SK-N-SH (cell line): ENCODE data around the gene MLYCD. TPM values are rescaled to one million over a fixed set of nuclear protein-coding genes. Genes with fewer than 3 reads are reported as not detected.

Experiments
- CTCF ChIA-PET: fragments of 300-600, 350-600 bp; formaldehyde crosslinking; extraction: SDS; loops from one replicate; lab custom pipeline; 2021; lab: Yijun Ruan, JAX
- POLR2A ChIA-PET: fragments of 350-600 bp; sonication (Branson Sonifier 250); formaldehyde crosslinking; extraction: SDS; loops from one replicate; lab custom pipeline; 2020; ENCODE audit warnings: antibody characterized with exemption, inconsistent platforms; lab: Yijun Ruan, JAX
- DNase-seq: peaks from one replicate; pipeline ENCODE4 v3.0.0; 2012
- H2AFZ ChIP-seq: fragments of 200-600 bp; sonication (generic); 2 replicates; pipeline ENCODE4 v1.8.1; 2016; ENCODE audit warnings: antibody characterized with exemption, mild to moderate bottlenecking, low read depth
- H3F3A ChIP-seq: fragments of 200-600 bp; sonication (generic); replicated peaks from 2 replicates; pipeline ENCODE3; 2016; ENCODE audit warnings: antibody characterized with exemption, mild to moderate bottlenecking; ENCODE audit not compliant: insufficient read depth
- H3K27ac ChIP-seq, 2 experiments: fragments of 200-500 bp in 1 of 2; fragments of 200-600 bp in 1 of 2; sonication (Bioruptor generic) in 1 of 2; sonication (generic), shearing (Covaris generic) in 1 of 2; 2 replicates each; pipeline versions ENCODE4 v1.5.1 to v1.6.1; 2014 to 2016; ENCODE audit warnings: low read depth in 2 of 2, inconsistent platforms in 1 of 2, low read length in 1 of 2, mild to moderate bottlenecking in 1 of 2, mixed read lengths in 1 of 2
- H3K27me3 ChIP-seq: fragments of 200-600 bp; sonication (generic), shearing (Covaris generic); 2 replicates; pipeline ENCODE4 v1.6.1; 2016; ENCODE audit warnings: mixed run types; ENCODE audit not compliant: insufficient read depth
- H3K36me3 ChIP-seq, 2 experiments: fragments of 200-500 bp in 1 of 2; fragments of 200-600 bp in 1 of 2; sonication (Bioruptor generic) in 1 of 2; sonication (generic) in 1 of 2; replicated peaks in 1 of 2; 2 replicates each; pipeline versions ENCODE3 to v1.5.1; 2014 to 2016; ENCODE audit warnings: low read length in 1 of 2, mild to moderate bottlenecking in 1 of 2; ENCODE audit not compliant: insufficient read depth in 2 of 2, control insufficient read depth in 1 of 2
- H3K4me1 ChIP-seq, 2 experiments: fragments of 200-500 bp in 1 of 2; fragments of 200-600 bp in 1 of 2; sonication (Bioruptor generic) in 1 of 2; sonication (generic), shearing (Covaris generic) in 1 of 2; 2 replicates each; pipeline versions ENCODE4 v1.5.1 to v1.6.1; 2014 to 2016; ENCODE audit warnings: low read depth in 1 of 2, low read length in 1 of 2, mixed run types in 1 of 2; ENCODE audit not compliant: insufficient read depth in 2 of 2, control insufficient read depth in 1 of 2
- H3K4me2 ChIP-seq: fragments of 200-600 bp; sonication (generic), shearing (Covaris generic); 2 replicates; pipeline ENCODE4 v1.6.1; 2017; ENCODE audit warnings: mixed run types
- H3K4me3 ChIP-seq, 2 experiments: fragments of 200-500 bp in 1 of 2; fragments of 200-600 bp in 1 of 2; sonication (Bioruptor generic) in 1 of 2; sonication (generic), shearing (Covaris generic) in 1 of 2; 2 replicates each; pipeline versions ENCODE4 v1.5.1 to v1.8.1; 2014 to 2016; ENCODE audit warnings: low read depth in 2 of 2, inconsistent platforms in 1 of 2, low read length in 1 of 2, mild to moderate bottlenecking in 1 of 2, mixed read lengths in 1 of 2, moderate library complexity in 1 of 2
- H3K79me2 ChIP-seq: fragments of 200-600 bp; sonication (generic); 2 replicates; pipeline ENCODE4 v1.8.1; 2017; ENCODE audit warnings: mild to moderate bottlenecking; ENCODE audit not compliant: insufficient read depth
- H3K9ac ChIP-seq: fragments of 200-600 bp; sonication (generic); 2 replicates; pipeline ENCODE4 v1.6.1; 2017; ENCODE audit warnings: mixed run types
- H3K9me2 ChIP-seq: fragments of 200-600 bp; sonication (generic); 2 replicates; pipeline ENCODE4 v1.6.1; 2017; ENCODE audit warnings: mixed run types
- H3K9me3 ChIP-seq: fragments of 200-600 bp; sonication (generic); 2 replicates; pipeline ENCODE4 v1.6.1; 2017; ENCODE audit warnings: mixed run types, mild to moderate bottlenecking, moderate library complexity
- H4K20me1 ChIP-seq: fragments of 200-600 bp; sonication (generic); 2 replicates; pipeline ENCODE4 v1.6.1; 2017; ENCODE audit warnings: mild to moderate bottlenecking, mixed run types; ENCODE audit not compliant: insufficient read depth
- CHD2 ChIP-seq: fragments of 150-350 bp; IDR thresholded peaks from 2 replicates; pipeline ENCODE4 v1.6.1; 2018; ENCODE audit warnings: low read length; ENCODE audit not compliant: partially characterized antibody
- EZH2phosphoT487 ChIP-seq: fragments of 200-600 bp; sonication (generic); IDR thresholded peaks from 2 replicates; pipeline ENCODE4 v1.6.1; 2017; ENCODE audit warnings: low read depth, mixed run types, mild to moderate bottlenecking, antibody characterized with exemption, moderate library complexity, borderline replicate concordance
- FOSL2 ChIP-seq: IDR thresholded peaks from 2 replicates; pipeline ENCODE4 v1.4.0; 2012; ENCODE audit warnings: low read depth, mild to moderate bottlenecking, moderate library complexity, borderline replicate concordance
- FOXJ3 ChIP-seq: sonication (generic); formaldehyde crosslinking; IDR thresholded peaks from 2 replicates; pipeline ENCODE4 v1.5.1; 2020; ENCODE audit warnings: mild to moderate bottlenecking, missing genetic modification reagents
- FOXM1 ChIP-seq: IDR thresholded peaks from 2 replicates; pipeline ENCODE4 v1.4.0; 2012; ENCODE audit warnings: low read depth, mild to moderate bottlenecking
- GATA2 ChIP-seq: sonication (generic); formaldehyde crosslinking; IDR thresholded peaks from 2 replicates; pipeline ENCODE4 v1.5.0; 2020; ENCODE audit warnings: mild to moderate bottlenecking, missing genetic modification reagents
- MAX ChIP-seq: IDR thresholded peaks from 2 replicates; pipeline ENCODE4 v1.4.0; 2012; ENCODE audit warnings: low read depth
- MEF2A ChIP-seq: IDR thresholded peaks from 2 replicates; pipeline ENCODE4 v1.4.0; 2012; ENCODE audit warnings: low read depth, borderline replicate concordance
- MXI1 ChIP-seq: IDR thresholded peaks from 2 replicates; pipeline ENCODE4 v1.6.1; 2012; ENCODE audit warnings: mild to moderate bottlenecking, low read depth, low read length, improper control_type of control experiment
- NFIC ChIP-seq: IDR thresholded peaks from 2 replicates; pipeline ENCODE4 v1.4.0; 2012; ENCODE audit warnings: borderline replicate concordance
- RAD21 ChIP-seq: IDR thresholded peaks from 2 replicates; pipeline ENCODE4 v1.6.1; 2012; ENCODE audit warnings: mild to moderate bottlenecking, low read length
- SIN3A ChIP-seq: IDR thresholded peaks from 2 replicates; pipeline ENCODE4 v1.6.1; 2012; ENCODE audit warnings: low read depth, mild to moderate bottlenecking, low read length, moderate library complexity, borderline replicate concordance
- SMC3 ChIP-seq: IDR thresholded peaks from 2 replicates; pipeline ENCODE4 v1.6.1; 2012; ENCODE audit warnings: low read depth, low read length, improper control_type of control experiment
- TAF1 ChIP-seq: IDR thresholded peaks from 2 replicates; pipeline ENCODE4 v1.6.1; 2012; ENCODE audit warnings: low read depth, mild to moderate bottlenecking, low read length, moderate library complexity, borderline replicate concordance
- TEAD4 ChIP-seq: IDR thresholded peaks from 2 replicates; pipeline ENCODE4 v1.4.0; 2012; ENCODE audit warnings: mild to moderate bottlenecking, borderline replicate concordance; ENCODE audit not compliant: insufficient read depth
- WGBS: methylation state at CpG from one replicate; pipeline ENCODE4 v1.1.6; 2017; ENCODE audit warnings: low lambda C conversion rate; 5-methylcytosine and 5-hydroxymethylcytosine counted together
- polyA plus RNA-seq, 3 experiments: library from polyadenylated mRNA; depleted of rRNA; stranded (reverse); fragments of >200 nt; gene quantifications; 2 replicates each; pipeline ENCODE4 v1.2.3, GENCODE V29; 2012
- TF ChIP-seq, protein P1 (sequence below): IDR thresholded peaks from 2 replicates; pipeline ENCODE4; 2012
- TF ChIP-seq, protein P2 (sequence below): IDR thresholded peaks from 2 replicates; pipeline ENCODE4 v1.4.0; 2012; ENCODE audit warnings: low read depth, borderline replicate concordance
- TF ChIP-seq, protein P3 (sequence below): fragments of 200-600 bp; sonication (generic); IDR thresholded peaks from 2 replicates; pipeline ENCODE4 v1.6.1; 2017; ENCODE audit warnings: antibody characterized with exemption, mild to moderate bottlenecking, moderate library complexity

MLYCD gene
- polyA plus RNA-seq, 1 of the 3 experiments (the other 2 are of a cell fraction), result 2.4 TPM

DNA sequence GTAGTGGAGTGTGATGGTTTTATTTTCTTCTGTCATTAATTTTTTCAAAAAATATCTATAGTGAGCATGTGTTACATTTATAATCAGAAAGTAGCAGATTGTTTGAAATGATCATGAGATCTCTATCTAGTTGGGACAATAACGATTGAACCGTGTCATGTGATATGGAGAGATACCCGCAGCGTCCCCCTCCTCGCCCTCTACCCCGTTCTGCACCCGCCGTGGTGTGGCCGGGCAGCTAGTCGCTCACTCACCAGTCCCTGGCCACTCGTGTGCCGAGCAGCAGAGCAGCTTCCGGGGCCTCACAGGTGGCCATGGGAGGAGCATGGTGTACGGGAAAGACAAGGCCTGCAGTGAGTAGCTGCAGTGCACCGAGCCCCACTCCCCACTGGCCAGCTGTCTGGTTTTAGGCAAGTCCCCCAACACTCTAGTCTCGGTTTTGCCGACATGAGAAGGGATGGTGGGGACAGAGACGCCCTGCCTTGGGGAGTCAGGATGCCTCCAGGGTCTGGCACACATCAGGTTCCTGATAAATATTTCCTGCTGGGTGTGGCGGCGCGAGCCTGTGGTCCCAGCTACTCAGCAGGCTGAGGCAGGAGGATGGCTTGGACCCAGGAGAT is 15.3 kb downstream of the MLYCD start:
- Histone ChIP-seq H3K4me2 (no peak overlapping the region), H3K4me3 (no peak overlapping the region)
- WGBS, result 92% methylated on average over 16 of the region's 21 CpGs
- no peak for TF ChIP-seq MEF2A
- no peak for TF ChIP-seq TEAD4
- TF ChIP-seq SIN3A, result no peak
- TF ChIP-seq EZH2phosphoT487, result no peak
- no peak for TF ChIP-seq FOXM1
- no peak for TF ChIP-seq GATA2
- no peak for TF ChIP-seq CHD2
- TF ChIP-seq FOXJ3 (CRISPR knock-in tag), result no peak
- TF ChIP-seq MAX, result no peak
- no peak for TF ChIP-seq NFIC
- TF ChIP-seq, all 33 proteins: peak for 0
- H3K4me1 ChIP-seq, result no peaks in the 10 kb centered on the region
- H2AFZ ChIP-seq, result no peak overlapping the region
- ChIA-PET POLR2A (no interaction called here), CTCF (interaction anchor here (0.7 to 3.9 kb wide), 3 partner anchors 12 to 151 kb away, joined by 3 to 16 read pairs (median 5); no protein-coding TSS in a partner anchor)
- no peaks in the 10 kb centered on the region for H3K9me2 ChIP-seq
- peaks cover 8 to 60% of the 10 kb centered on the region in 2 experiments for H3K36me3 ChIP-seq
- no peaks in the 10 kb centered on the region for H4K20me1 ChIP-seq
- no peaks in the 10 kb centered on the region for H3F3A ChIP-seq
- H3K9ac ChIP-seq, result no peak overlapping the region
- H3K79me2 ChIP-seq, result no peaks in the 10 kb centered on the region
- H3K27me3 ChIP-seq, result no peaks in the 10 kb centered on the region
- DNase-seq, result no peak
- no peaks in the 10 kb centered on the region for H3K9me3 ChIP-seq
- no peak overlapping the region for H3K27ac ChIP-seq

DNA sequence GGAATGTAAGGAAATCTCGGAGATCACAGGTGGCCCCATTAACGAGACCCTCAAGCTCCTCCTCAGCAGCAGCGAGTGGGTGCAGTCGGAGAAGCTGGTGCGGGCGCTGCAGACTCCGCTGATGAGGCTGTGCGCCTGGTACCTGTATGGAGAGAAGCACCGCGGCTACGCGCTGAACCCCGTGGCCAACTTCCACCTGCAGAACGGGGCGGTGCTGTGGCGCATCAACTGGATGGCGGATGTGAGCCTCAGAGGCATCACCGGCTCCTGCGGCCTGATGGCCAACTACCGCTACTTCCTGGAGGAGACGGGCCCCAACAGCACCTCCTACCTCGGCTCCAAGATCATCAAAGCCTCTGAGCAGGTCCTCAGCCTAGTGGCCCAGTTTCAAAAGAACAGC is 16.2 kb downstream of the MLYCD start:
- Histone ChIP-seq H3K4me2 (no peak overlapping the region), H3K4me3 (no peak overlapping the region), H4K20me1 (no peaks in the 10 kb centered on the region), H3K9me3 (no peaks in the 10 kb centered on the region), H3K27ac (no peak overlapping the region), H2AFZ (no peak overlapping the region), H3K9ac (no peak overlapping the region), H3F3A (no peaks in the 10 kb centered on the region), H3K79me2 (no peaks in the 10 kb centered on the region), H3K27me3 (no peaks in the 10 kb centered on the region), H3K9me2 (no peaks in the 10 kb centered on the region), H3K4me1 (no peaks in the 10 kb centered on the region), H3K36me3 (peaks cover 6 to 60% of the 10 kb centered on the region in 2 experiments)
- ChIA-PET CTCF (interaction anchor here (1.1 to 3.9 kb wide), 2 partner anchors 11 to 12 kb away, joined by 3 to 16 read pairs; no protein-coding TSS in a partner anchor), POLR2A (no interaction called here)
- WGBS, result 96% methylated on average over 21 of the region's 22 CpGs
- no peak for TF ChIP-seq NFIC
- TF ChIP-seq CHD2, result no peak
- no peak for TF ChIP-seq SIN3A
- no peak for TF ChIP-seq RAD21
- no peak for TF ChIP-seq FOSL2
- no peak for TF ChIP-seq SMC3
- TF ChIP-seq, protein P1, sequence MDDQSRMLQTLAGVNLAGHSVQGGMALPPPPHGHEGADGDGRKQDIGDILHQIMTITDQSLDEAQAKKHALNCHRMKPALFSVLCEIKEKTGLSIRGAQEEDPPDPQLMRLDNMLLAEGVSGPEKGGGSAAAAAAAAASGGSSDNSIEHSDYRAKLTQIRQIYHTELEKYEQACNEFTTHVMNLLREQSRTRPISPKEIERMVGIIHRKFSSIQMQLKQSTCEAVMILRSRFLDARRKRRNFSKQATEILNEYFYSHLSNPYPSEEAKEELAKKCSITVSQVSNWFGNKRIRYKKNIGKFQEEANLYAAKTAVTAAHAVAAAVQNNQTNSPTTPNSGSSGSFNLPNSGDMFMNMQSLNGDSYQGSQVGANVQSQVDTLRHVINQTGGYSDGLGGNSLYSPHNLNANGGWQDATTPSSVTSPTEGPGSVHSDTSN, result no peak
- TF ChIP-seq, protein P2, sequence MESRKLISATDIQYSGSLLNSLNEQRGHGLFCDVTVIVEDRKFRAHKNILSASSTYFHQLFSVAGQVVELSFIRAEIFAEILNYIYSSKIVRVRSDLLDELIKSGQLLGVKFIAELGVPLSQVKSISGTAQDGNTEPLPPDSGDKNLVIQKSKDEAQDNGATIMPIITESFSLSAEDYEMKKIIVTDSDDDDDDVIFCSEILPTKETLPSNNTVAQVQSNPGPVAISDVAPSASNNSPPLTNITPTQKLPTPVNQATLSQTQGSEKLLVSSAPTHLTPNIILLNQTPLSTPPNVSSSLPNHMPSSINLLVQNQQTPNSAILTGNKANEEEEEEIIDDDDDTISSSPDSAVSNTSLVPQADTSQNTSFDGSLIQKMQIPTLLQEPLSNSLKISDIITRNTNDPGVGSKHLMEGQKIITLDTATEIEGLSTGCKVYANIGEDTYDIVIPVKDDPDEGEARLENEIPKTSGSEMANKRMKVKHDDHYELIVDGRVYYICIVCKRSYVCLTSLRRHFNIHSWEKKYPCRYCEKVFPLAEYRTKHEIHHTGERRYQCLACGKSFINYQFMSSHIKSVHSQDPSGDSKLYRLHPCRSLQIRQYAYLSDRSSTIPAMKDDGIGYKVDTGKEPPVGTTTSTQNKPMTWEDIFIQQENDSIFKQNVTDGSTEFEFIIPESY, result no peak
- TF ChIP-seq, protein P3, sequence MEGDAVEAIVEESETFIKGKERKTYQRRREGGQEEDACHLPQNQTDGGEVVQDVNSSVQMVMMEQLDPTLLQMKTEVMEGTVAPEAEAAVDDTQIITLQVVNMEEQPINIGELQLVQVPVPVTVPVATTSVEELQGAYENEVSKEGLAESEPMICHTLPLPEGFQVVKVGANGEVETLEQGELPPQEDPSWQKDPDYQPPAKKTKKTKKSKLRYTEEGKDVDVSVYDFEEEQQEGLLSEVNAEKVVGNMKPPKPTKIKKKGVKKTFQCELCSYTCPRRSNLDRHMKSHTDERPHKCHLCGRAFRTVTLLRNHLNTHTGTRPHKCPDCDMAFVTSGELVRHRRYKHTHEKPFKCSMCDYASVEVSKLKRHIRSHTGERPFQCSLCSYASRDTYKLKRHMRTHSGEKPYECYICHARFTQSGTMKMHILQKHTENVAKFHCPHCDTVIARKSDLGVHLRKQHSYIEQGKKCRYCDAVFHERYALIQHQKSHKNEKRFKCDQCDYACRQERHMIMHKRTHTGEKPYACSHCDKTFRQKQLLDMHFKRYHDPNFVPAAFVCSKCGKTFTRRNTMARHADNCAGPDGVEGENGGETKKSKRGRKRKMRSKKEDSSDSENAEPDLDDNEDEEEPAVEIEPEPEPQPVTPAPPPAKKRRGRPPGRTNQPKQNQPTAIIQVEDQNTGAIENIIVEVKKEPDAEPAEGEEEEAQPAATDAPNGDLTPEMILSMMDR, result no peak
- no peak for TF ChIP-seq MXI1
- TF ChIP-seq MAX, result no peak
- TF ChIP-seq TAF1, result no peak
- DNase-seq, result no peak
